Activated B cell treated with CpG ODN at 0.5 μM for 24 hours (primary cell): ENCODE measurements around the gene RNF151. TPM values are rescaled to one million over a fixed set of nuclear protein-coding genes. Genes with fewer than 3 reads are reported as not detected.
"Not testable (repeated sequence)": the region's sequence is repeated elsewhere in the genome, so short reads cannot be mapped to it uniquely, and the experiment has no call there.

Experiments
- ATAC-seq: fragments of 200-7000 bp; cut with Tn5 transposase; one replicate; pipeline ENCODE4 v1.10.0; 2021; ENCODE audit warnings: low read depth, mild to moderate bottlenecking, moderate library complexity
- CTCF ChIA-PET: fragments of 350-600 bp; sonication (Branson Sonifier 250); formaldehyde crosslinking; loops from one replicate; lab custom pipeline; 2021; ENCODE audit warnings: antibody characterized with exemption; lab: Charles Lee
- POLR2A ChIA-PET: fragments of 350-600 bp; sonication (Branson Sonifier 250); formaldehyde crosslinking; loops from one replicate; lab custom pipeline; 2021; ENCODE audit warnings: antibody characterized with exemption; lab: Charles Lee
- DNase-seq: peaks from one replicate; pipeline ENCODE4 v3.0.0; 2022
- H3K27ac Mint-ChIP-seq: one replicate; pipeline ENCODE4 v1.8.0; 2020; ENCODE audit warnings: mixed read lengths
- H3K27me3 Mint-ChIP-seq: one replicate; pipeline ENCODE4 v1.8.0; 2021; ENCODE audit warnings: mixed read lengths
- H3K36me3 Mint-ChIP-seq: one replicate; pipeline ENCODE4 v1.8.0; 2021; ENCODE audit warnings: low read depth, mixed read lengths
- H3K4me1 Mint-ChIP-seq: one replicate; pipeline ENCODE4 v1.8.0; 2021; ENCODE audit warnings: mixed read lengths
- H3K4me3 Mint-ChIP-seq: one replicate; pipeline ENCODE4 v1.8.0; 2020; ENCODE audit warnings: mild to moderate bottlenecking, mixed read lengths
- H3K9me3 Mint-ChIP-seq: one replicate; pipeline ENCODE4 v1.8.0; 2020; ENCODE audit warnings: mixed read lengths
- intact Hi-C: fragments of 100-400 bp; cut with micrococcal nuclease; formaldehyde crosslinking; loops from one replicate; pipeline ENCODE4 v1.15.1; 2024
- total RNA-seq: library from RNA; stranded (reverse); gene quantifications from 2 replicates; pipeline ENCODE4 v1.2.3, GENCODE V29; 2022
- TF ChIP-seq, protein P1 (sequence below): fragments of 200-600 bp; IDR thresholded peaks from one replicate; pipeline ENCODE4 v1.8.0; 2022; ENCODE audit warnings: antibody characterized with exemption, mild to moderate bottlenecking

Gene RNF151
- total RNA-seq, 1 donor from 2014 or later = not detected

DNA sequence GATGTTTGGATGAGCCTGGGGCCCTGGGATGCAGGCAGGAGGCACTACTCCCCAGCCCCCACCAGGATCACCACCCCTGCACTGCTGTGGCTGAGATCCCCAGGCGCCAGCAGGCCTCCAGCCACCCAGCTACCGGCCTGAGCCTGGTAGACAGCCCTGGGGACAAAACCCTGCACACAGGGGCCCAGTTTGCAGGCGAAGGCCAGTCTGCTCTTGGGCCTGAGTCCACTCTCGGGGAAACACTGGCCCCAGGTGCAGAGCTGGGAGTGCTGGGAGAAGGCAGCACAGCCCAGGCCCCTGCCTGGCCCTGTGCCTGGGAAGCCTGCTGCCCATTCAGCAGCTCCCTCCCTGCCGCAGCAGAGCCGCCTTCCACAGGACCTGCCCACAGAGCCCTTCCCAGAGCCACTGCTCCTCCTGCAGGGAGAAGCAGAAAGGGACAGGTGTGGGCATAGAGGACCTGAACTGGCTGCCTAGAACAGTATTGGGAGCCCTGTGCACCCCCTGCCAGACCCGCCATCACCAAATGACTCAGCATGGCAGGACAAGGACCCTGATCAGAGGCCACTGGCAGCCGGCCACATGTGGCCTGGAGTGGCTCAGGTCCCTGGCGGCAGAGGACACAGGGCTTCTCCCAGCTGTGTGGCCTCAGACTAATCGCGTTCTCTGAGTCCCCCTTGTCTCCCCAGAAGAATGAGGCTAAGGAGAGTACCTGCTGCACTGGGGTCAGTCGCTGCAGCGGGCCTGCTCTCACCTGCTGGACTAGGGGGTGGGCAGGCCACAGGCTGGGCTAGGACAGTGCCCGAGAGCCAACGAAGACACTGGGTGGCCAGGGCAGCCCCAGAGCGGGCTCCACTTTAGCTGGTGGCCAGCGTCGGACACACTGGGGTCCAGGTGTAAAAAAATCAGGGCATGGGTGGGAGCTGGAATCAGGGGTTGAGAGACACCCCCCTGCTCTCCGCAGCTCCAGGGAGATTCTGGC lies 34.3 kb upstream of the RNF151 start:
- no peak for ATAC-seq
- Mint-ChIP-seq H3K4me1 (peaks cover 2% of the 10 kb centered on the region), H3K36me3 (peaks cover 3% of the 10 kb centered on the region), H3K27me3 (no peaks in the 10 kb centered on the region), H3K4me3 (no peak overlapping the region), H3K9me3 (no peaks in the 10 kb centered on the region), H3K27ac (no peak overlapping the region)
- CTCF ChIA-PET = no interaction called here
- POLR2A ChIA-PET = no interaction called here
- no peak for DNase-seq
- TF ChIP-seq, protein P1, sequence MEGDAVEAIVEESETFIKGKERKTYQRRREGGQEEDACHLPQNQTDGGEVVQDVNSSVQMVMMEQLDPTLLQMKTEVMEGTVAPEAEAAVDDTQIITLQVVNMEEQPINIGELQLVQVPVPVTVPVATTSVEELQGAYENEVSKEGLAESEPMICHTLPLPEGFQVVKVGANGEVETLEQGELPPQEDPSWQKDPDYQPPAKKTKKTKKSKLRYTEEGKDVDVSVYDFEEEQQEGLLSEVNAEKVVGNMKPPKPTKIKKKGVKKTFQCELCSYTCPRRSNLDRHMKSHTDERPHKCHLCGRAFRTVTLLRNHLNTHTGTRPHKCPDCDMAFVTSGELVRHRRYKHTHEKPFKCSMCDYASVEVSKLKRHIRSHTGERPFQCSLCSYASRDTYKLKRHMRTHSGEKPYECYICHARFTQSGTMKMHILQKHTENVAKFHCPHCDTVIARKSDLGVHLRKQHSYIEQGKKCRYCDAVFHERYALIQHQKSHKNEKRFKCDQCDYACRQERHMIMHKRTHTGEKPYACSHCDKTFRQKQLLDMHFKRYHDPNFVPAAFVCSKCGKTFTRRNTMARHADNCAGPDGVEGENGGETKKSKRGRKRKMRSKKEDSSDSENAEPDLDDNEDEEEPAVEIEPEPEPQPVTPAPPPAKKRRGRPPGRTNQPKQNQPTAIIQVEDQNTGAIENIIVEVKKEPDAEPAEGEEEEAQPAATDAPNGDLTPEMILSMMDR = no peak
- intact Hi-C loops = no loop called here

DNA sequence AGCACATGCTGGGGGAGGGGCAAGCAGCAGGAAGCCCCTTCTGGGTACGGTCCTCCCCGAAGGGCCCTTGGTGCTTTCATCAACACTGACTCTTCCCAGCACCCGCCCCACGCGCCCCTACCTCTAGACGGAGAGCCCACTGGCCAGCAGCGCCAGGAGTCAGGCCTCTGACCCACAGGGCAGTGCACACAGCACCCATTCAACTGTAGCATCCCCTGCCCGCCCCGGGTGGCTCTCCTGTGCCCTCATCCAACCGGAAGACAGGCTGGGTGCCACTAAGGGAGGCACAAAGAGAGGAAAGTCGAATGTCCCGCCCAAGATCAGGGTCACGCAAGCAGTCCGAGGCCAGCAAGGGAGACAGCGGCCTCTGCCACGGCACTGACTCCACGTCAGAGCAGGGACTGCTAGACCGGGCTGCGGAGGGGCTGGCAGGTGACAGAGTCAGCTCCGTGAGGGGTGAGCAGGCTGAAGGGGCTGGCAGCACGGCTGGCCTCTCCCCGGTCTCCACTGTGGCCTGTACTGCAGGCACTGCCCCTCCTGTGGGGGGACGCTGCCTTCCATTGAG lies 33.5 kb upstream of the RNF151 start:
- Mint-ChIP-seq H3K4me1 (peaks cover 2% of the 10 kb centered on the region), H3K27ac (no peak overlapping the region), H3K9me3 (no peaks in the 10 kb centered on the region), H3K36me3 (peaks cover 8% of the 10 kb centered on the region), H3K27me3 (no peaks in the 10 kb centered on the region), H3K4me3 (no peak overlapping the region)
- ATAC-seq (no peak), DNase-seq (no peak)
- ChIA-PET CTCF (no interaction called here), POLR2A (no interaction called here)
- TF ChIP-seq, protein P1 = no peak
- intact Hi-C loops = no loop called here

DNA sequence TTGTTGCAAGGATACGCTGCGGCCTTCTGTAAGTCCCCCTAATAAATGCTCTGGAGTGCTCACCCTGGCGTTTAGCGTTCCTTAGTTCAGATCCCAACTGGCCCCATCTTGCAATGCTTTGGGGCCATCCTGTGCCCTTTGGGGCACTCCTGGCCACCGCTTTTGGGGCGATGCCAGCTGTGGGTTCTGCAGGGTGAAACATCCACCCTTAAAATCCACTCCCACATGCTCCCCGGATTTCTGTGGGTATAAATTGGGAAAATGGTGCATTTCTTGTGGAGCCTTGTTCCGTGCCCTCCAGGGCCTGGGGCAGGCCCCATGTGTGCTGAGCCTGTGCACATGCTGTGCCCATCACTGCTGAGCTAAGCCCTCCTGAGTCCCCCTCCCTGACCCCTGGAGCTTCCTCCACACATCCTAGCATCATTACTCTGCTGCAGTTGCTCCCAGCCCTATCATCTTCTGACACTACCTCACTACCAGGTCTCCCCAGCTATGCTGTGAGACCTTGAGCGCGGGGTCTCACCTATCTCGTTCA lies 29.6 kb upstream of the RNF151 start:
- Mint-ChIP-seq H3K9me3 (no peaks in the 10 kb centered on the region), H3K27me3 (no peaks in the 10 kb centered on the region), H3K27ac (no peak overlapping the region), H3K4me3 (no peak overlapping the region), H3K36me3 (peaks cover 21% of the 10 kb centered on the region), H3K4me1 (peaks cover 13% of the 10 kb centered on the region)
- POLR2A ChIA-PET = no interaction called here
- TF ChIP-seq, protein P1 = no peak
- intact Hi-C loops = no loop called here
- CTCF ChIA-PET = no interaction called here
- no peak for ATAC-seq
- DNase-seq = no peak

- Mint-ChIP-seq H3K4me3 (no peak overlapping the region), H3K9me3 (no peaks in the 10 kb centered on the region), H3K36me3 (peaks cover 21% of the 10 kb centered on the region), H3K27ac (no peak overlapping the region), H3K27me3 (no peaks in the 10 kb centered on the region), H3K4me1 (peaks cover 25% of the 10 kb centered on the region)
- intact Hi-C loops = no loop called here
- ATAC-seq (no peak), DNase-seq (no peak)
- TF ChIP-seq, protein P1 = no peak
- CTCF ChIA-PET = no interaction called here
- POLR2A ChIA-PET = no interaction called here
These were observed 28.3 kb upstream of the RNF151 start for GRCh38 chr16:1938316-1938715.

DNA sequence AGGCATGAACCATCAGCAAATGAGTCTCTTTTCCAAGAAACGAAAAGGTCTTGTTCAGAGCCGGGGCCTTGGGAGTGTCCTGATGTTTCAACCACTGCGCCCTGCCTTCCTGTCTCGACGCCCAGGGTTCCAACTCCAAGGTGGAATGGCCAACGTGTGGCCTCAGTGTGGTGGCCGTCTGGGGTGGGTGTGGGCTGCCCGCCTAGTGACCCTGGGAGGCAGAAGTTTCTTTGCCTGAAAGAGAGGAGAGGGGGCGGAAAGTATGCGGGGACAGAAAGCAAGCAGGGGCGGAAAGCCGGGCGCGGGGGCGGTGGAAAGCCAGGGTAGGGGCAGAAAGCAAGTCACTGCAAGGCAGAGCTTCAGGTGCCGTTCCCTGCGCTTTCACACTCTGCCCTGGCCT lies 27.7 kb upstream of the RNF151 start:
- no peak for DNase-seq
- H3K9me3 Mint-ChIP-seq = no peaks in the 10 kb centered on the region

DNA sequence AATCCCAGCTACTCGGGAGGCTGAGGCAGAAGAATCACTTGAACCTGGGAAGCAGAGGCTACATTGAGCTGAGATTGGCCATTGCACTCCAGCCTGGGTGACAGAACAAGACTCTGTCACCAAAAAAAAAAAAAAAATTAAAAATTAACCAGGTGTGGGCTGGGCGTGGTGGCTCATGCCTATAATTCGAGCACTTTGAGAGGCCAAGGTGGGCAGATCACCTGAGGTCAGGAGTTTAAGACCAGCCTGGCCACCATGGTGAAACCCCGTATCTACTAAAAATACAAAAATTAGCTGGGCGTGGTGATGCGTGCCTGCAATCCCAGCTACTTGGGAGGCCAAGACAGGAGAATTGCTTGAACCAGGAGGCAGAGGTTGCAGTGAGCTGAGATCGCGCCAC lies 26.8 kb upstream of the RNF151 start:
- H3K27ac Mint-ChIP-seq, intact Hi-C loops, H3K4me3 Mint-ChIP-seq, H3K9me3 Mint-ChIP-seq, H3K27me3 Mint-ChIP-seq, ATAC-seq, CTCF ChIA-PET, DNase-seq: not testable (repeated sequence)
- peaks cover 30% of the 10 kb centered on the region for H3K4me1 Mint-ChIP-seq
- POLR2A ChIA-PET = interaction anchor here (0.6 to 1.9 kb wide), 3 partner anchors 9 to 215 kb away, joined by 6 to 9 read pairs (median 7); partner anchors contain the start of genes FAHD1 and TRAF7
- peaks cover 21% of the 10 kb centered on the region for H3K36me3 Mint-ChIP-seq

More for the DNA sequence above, 27.7 kb upstream of the RNF151 start:
- Mint-ChIP-seq H3K27ac (no peak overlapping the region), H3K4me3 (no peak overlapping the region), H3K4me1 (peaks cover 30% of the 10 kb centered on the region), H3K36me3 (peaks cover 21% of the 10 kb centered on the region), H3K27me3 (no peaks in the 10 kb centered on the region)
- intact Hi-C loops = no loop called here
- CTCF ChIA-PET = no interaction called here
- POLR2A ChIA-PET = no interaction called here
- TF ChIP-seq, protein P1 = no peak
- ATAC-seq = no peak
